Measurements from ENCODE around the gene MYCBPAP.

MYCBPAP gene

GRCh38 chr17:50572541-50572940 is 64.3 kb downstream of the MYCBPAP start:
- no peak for DNase-seq (ENCODE audit: low read depth)

- DNase-seq (ENCODE audit: low read depth): no peak
Observed at GRCh38 chr17:50573866-50574611, 65.8 kb downstream of the MYCBPAP start.

DNA sequence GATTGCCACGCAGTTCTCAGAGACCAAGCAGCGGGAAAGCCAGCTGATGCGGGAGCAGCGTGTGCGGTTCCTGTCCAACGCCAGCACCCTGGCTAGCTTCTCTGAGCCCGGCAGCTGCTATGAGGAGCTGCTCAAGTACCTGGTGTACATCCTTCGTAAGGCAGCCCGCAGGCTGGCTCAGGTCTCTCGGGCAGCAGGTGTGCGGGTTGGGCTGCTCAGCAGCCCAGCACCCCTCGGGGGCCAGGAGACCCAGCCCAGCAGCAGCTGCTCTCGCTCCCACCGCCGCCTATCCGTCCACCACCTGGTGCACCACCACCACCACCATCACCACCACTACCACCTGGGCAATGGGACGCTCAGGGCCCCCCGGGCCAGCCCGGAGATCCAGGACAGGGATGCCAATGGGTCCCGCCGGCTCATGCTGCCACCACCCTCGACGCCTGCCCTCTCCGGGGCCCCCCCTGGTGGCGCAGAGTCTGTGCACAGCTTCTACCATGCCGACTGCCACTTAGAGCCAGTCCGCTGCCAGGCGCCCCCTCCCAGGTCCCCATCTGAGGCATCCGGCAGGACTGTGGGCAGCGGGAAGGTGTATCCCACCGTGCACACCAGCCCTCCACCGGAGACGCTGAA is 67.5 kb downstream of the MYCBPAP start:
- no peak for DNase-seq (ENCODE audit: low read depth)

DNA sequence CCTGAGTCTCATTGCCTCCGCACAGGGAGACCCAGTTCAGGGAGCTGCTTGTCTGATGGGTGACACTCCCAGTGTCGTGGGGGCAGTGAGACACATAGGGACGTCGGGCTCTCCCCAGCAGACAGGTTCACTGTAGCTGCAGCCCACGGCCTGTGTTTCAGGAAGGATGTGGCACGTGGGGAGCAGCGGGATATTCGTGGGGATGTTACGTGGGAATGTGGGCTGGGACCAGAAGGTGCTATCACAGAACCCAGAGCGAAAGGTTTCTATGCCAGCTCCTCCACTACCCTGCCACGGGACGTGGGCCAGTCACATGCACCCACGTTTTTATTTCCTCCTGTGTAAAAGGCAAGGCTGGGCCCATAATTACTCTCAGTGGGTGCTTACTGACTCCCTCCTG is 68.6 kb downstream of the MYCBPAP start:
- no peak for DNase-seq (ENCODE audit: low read depth)

GRCh38 chr17:50577451-50577954 is 69.3 kb downstream of the MYCBPAP start:
- no peak for DNase-seq (ENCODE audit: low read depth)

GRCh38 chr17:50578173-50578572 is 69.9 kb downstream of the MYCBPAP start:
- no peak for DNase-seq (ENCODE audit: low read depth)

GRCh38 chr17:50579399-50579798 is 71.2 kb downstream of the MYCBPAP start:
- no peak for DNase-seq (ENCODE audit: low read depth)

DNA sequence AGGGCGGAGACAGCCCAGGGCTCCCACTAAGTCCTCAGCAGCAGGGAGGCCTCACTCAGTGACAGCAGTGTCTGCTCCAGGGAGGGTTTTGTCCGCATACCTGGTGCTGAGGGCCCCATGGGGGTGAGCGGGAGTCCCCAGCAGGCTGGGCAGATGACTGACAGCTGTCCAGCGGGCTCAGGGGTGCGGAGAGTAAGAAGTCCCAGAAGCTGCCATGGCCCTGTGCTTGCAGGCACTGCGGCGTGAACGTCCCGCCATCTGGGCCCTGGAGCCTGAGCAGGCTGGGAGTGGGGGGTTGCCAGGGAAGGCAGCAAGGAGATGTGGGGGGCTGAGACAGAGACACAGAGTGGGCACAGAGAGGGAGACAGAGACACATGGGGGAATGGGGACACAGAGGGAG is 72.4 kb downstream of the MYCBPAP start:
- DNase-seq (ENCODE audit: low read depth): no peak
